SK-N-MC (cell line): Measurements from ENCODE around the gene PLAC8.
"Not testable (repeated sequence)": the region's sequence is repeated elsewhere in the genome, so short reads cannot be mapped to it uniquely, and the experiment has no call there.

ENCODE experiments used
- EZH2 ChIP-seq: fragments of 200-600 bp; sonication (generic); IDR thresholded peaks from one replicate; pipeline ENCODE4 v1.6.1; 2017; ENCODE audit warnings: antibody characterized with exemption
- FOXP2 ChIP-seq: optimal IDR thresholded peaks from 2 replicates; pipeline ENCODE3; 2011; ENCODE audit warnings: mild to moderate bottlenecking, moderate library complexity; ENCODE audit not compliant: insufficient read depth; ENCODE audit errors: extremely low read length, control extremely low read depth
- POLR2AphosphoS5 ChIP-seq: IDR thresholded peaks from 2 replicates; pipeline ENCODE4 v1.6.1; 2012; ENCODE audit warnings: mild to moderate bottlenecking, low read depth, low read length, borderline replicate concordance

- not testable (repeated sequence) for TF ChIP-seq POLR2AphosphoS5, EZH2, FOXP2
Observed at GRCh38 chr4:83074783-83075182, 39.7 kb downstream of the PLAC8 start.
